Loucy (cell line): ENCODE results near the gene SDF4.

ENCODE experiments used
- H2AFZ ChIP-seq: fragments of 200-600 bp; sonication (generic); 2 replicates; pipeline ENCODE4 v1.6.0; 2016; ENCODE audit warnings: antibody characterized with exemption, mild to moderate bottlenecking, low read length, moderate library complexity
- H3F3A ChIP-seq: fragments of 200-600 bp; 2 replicates; pipeline ENCODE4 v1.6.0; 2016; ENCODE audit warnings: antibody characterized with exemption, low read depth, mild to moderate bottlenecking
- H3K27me3 ChIP-seq: fragments of 200-600 bp; sonication (generic); 2 replicates; pipeline ENCODE4 v1.6.1; 2014; ENCODE audit warnings: low read length, mild to moderate bottlenecking; ENCODE audit not compliant: insufficient read depth, poor library complexity, severe bottlenecking
- H3K36me3 ChIP-seq: fragments of 200-600 bp; sonication (generic); 2 replicates; pipeline ENCODE4 v1.6.1; 2016; ENCODE audit warnings: low read length; ENCODE audit not compliant: insufficient read depth
- H3K4me1 ChIP-seq: fragments of 200-600 bp; sonication (generic); 2 replicates; pipeline ENCODE4 v1.5.1; 2014; ENCODE audit warnings: low read length, mild to moderate bottlenecking; ENCODE audit not compliant: insufficient read depth, poor library complexity, severe bottlenecking
- H3K4me2 ChIP-seq: fragments of 200-600 bp; sonication (generic); 2 replicates; pipeline ENCODE4 v1.6.0; 2014; ENCODE audit warnings: antibody characterized with exemption, low read length, low read depth, mild to moderate bottlenecking; ENCODE audit not compliant: poor library complexity, severe bottlenecking
- H3K4me3 ChIP-seq: fragments of 200-600 bp; sonication (generic); 2 replicates; pipeline ENCODE4 v1.5.1; 2014; ENCODE audit warnings: low read length, mild to moderate bottlenecking, mixed read lengths; ENCODE audit not compliant: poor library complexity, severe bottlenecking
- H3K79me2 ChIP-seq: fragments of 200-600 bp; sonication (generic); 2 replicates; pipeline ENCODE4 v1.6.1; 2014; ENCODE audit warnings: low read length; ENCODE audit not compliant: insufficient read depth
- H3K9ac ChIP-seq: fragments of 200-600 bp; sonication (generic); 2 replicates; pipeline ENCODE4 v1.6.0; 2014; ENCODE audit warnings: mild to moderate bottlenecking, low read depth, low read length, moderate library complexity; ENCODE audit not compliant: poor library complexity, severe bottlenecking
- H3K9me2 ChIP-seq: fragments of 200-600 bp; sonication (generic); replicated peaks from 2 replicates; pipeline ENCODE4 v1.6.1; 2016; ENCODE audit warnings: low read depth, low read length, mixed read lengths
- H3K9me3 ChIP-seq: fragments of 200-600 bp; sonication (generic); 2 replicates; pipeline ENCODE4 v1.6.1; 2014; ENCODE audit warnings: mild to moderate bottlenecking, antibody characterized with exemption, low read length, low read depth; ENCODE audit not compliant: insufficient read depth
- H4K20me1 ChIP-seq: fragments of 200-600 bp; sonication (generic); 2 replicates; pipeline ENCODE4 v1.6.0; 2014; ENCODE audit warnings: antibody characterized with exemption, low read length, mild to moderate bottlenecking; ENCODE audit not compliant: insufficient read depth, poor library complexity, severe bottlenecking
- CTCF ChIP-seq: fragments of 200-600 bp; sonication (generic); conservative IDR thresholded peaks from 2 replicates; pipeline ENCODE4 v1.5.1; 2014; ENCODE audit warnings: mild to moderate bottlenecking, antibody characterized with exemption, low read length
- EZH2phosphoT487 ChIP-seq: fragments of 200-600 bp; IDR thresholded peaks from 2 replicates; pipeline ENCODE4 v1.6.1; 2018; ENCODE audit warnings: antibody characterized with exemption, mild to moderate bottlenecking, moderate library complexity, borderline replicate concordance

The SDF4 gene

DNA sequence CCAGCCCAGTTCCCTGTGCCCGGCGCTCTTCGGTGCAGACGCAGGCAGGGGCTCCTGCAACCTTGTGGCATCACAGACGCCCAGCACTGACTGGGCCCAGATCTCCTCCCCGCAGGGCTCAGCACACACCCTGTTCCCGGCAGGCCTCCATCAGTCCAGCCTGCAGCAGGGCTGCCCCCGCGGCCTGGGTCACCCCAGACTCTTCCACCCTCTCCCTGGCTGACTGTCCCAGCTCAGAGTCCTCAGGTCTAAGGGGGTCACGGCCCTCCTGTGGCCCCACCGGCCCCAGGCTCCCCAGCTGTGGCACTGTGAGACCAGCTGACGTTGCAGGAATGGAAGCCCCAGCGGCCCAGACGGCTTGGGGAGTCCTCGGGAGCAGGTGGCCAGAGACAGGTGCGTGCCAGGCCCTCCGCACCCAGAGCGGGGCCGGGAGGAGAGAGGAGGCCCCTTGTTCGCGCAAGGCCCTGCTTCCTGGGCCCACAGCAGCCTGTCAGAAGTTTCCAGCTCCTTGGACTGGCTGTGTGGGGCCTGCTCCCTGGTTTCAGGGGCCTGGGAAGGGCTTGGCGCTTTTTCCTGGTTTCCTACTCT, 4.5 kb upstream of the SDF4 start:
- no peak overlapping the region for H3K4me2 ChIP-seq
- H3K27me3 ChIP-seq: no peaks in the 10 kb centered on the region
- H2AFZ ChIP-seq: no peak overlapping the region
- H3K9me2 ChIP-seq: no peaks in the 10 kb centered on the region
- H3K4me3 ChIP-seq: no peak overlapping the region
- peaks cover 3% of the 10 kb centered on the region for H4K20me1 ChIP-seq
- H3K4me1 ChIP-seq: peaks cover 11% of the 10 kb centered on the region
- H3F3A ChIP-seq: no peaks in the 10 kb centered on the region
- H3K9ac ChIP-seq: no peak overlapping the region
- no peak for TF ChIP-seq EZH2phosphoT487
- no peak for TF ChIP-seq CTCF
- H3K9me3 ChIP-seq: no peaks in the 10 kb centered on the region
- no peaks in the 10 kb centered on the region for H3K36me3 ChIP-seq
- peaks cover 35% of the 10 kb centered on the region for H3K79me2 ChIP-seq

- Histone ChIP-seq H2AFZ (no peak overlapping the region), H3K9ac (no peak overlapping the region), H3K4me1 (peaks cover 12% of the 10 kb centered on the region), H3K79me2 (peaks cover 46% of the 10 kb centered on the region), H3F3A (no peaks in the 10 kb centered on the region), H3K9me2 (no peaks in the 10 kb centered on the region), H3K4me2 (peak overlapping the region; percentile 87), H3K4me3 (no peak overlapping the region), H3K9me3 (no peaks in the 10 kb centered on the region), H4K20me1 (peaks cover 3% of the 10 kb centered on the region), H3K27me3 (no peaks in the 10 kb centered on the region), H3K36me3 (no peaks in the 10 kb centered on the region)
- TF ChIP-seq EZH2phosphoT487: no peak
- TF ChIP-seq CTCF: no peak
Observed at GRCh38 chr1:1235016-1235744, 3.4 kb upstream of the SDF4 start.

GRCh38 chr1:1234180-1234808, 2.5 kb upstream of the SDF4 start:
- peaks cover 55% of the 10 kb centered on the region for H3K79me2 ChIP-seq
- no peak overlapping the region for H2AFZ ChIP-seq
- no peaks in the 10 kb centered on the region for H3F3A ChIP-seq
- H3K9me3 ChIP-seq: no peaks in the 10 kb centered on the region
- TF ChIP-seq CTCF (no peak), EZH2phosphoT487 (no peak)
- peaks cover 5% of the 10 kb centered on the region for H4K20me1 ChIP-seq
- H3K9me2 ChIP-seq: no peaks in the 10 kb centered on the region
- H3K4me1 ChIP-seq: peaks cover 18% of the 10 kb centered on the region
- H3K36me3 ChIP-seq: no peaks in the 10 kb centered on the region
- H3K27me3 ChIP-seq: no peaks in the 10 kb centered on the region
- H3K9ac ChIP-seq: peak overlapping the region; percentile 66
- H3K4me3 ChIP-seq: peak overlapping the region; percentile 72
- peak overlapping the region; percentile 87 for H3K4me2 ChIP-seq
